ENCODE data around the gene PCDHAC1.

GRCh38 chr5:140978260-140978659 lies 52.2 kb downstream of the PCDHAC1 start:
- no peak for TF ChIP-seq SUZ12 (IDR thresholded peaks at IDR 0.05; ENCODE audit: extremely low read depth, insufficient read depth, insufficient read length)
- no peak for TF ChIP-seq YY1 (IDR thresholded peaks at IDR 0.05; ENCODE audit: insufficient read depth, insufficient read length)

All from NT2/D1 (cell line).